Memory B cell (primary cell): ENCODE data around the gene XXYLT1.
"Not testable (repeated sequence)": the region's sequence is repeated elsewhere in the genome, so short reads cannot be mapped to it uniquely, and the experiment has no call there.

Source experiments
- ATAC-seq: fragments of 150-1000 bp; cut with Tn5 transposase; 2 replicates; pipeline ENCODE4 v1.10.0; 2021; ENCODE audit warnings: low read depth, mild to moderate bottlenecking, moderate library complexity
- DNase-seq, 2 donors: peaks; one replicate each; pipeline ENCODE4 v3.0.0; 2022; ENCODE audit warnings: low spot score in 2 of 2
- H3K27ac Mint-ChIP-seq: one replicate; pipeline ENCODE4 v1.8.0; 2022; ENCODE audit warnings: mild to moderate bottlenecking, moderate library complexity, mixed read lengths
- H3K27me3 Mint-ChIP-seq: one replicate; pipeline ENCODE4 v1.8.0; 2022; ENCODE audit warnings: mixed read lengths
- H3K36me3 Mint-ChIP-seq: one replicate; pipeline ENCODE4 v1.8.0; 2022; ENCODE audit warnings: mild to moderate bottlenecking, mixed read lengths
- H3K4me1 Mint-ChIP-seq: one replicate; pipeline ENCODE4 v1.8.0; 2022; ENCODE audit warnings: mixed read lengths
- H3K4me3 Mint-ChIP-seq: one replicate; pipeline ENCODE4 v1.8.0; 2022; ENCODE audit warnings: mild to moderate bottlenecking, moderate library complexity, mixed read lengths
- H3K9me3 Mint-ChIP-seq: one replicate; pipeline ENCODE4 v1.8.0; 2022; ENCODE audit warnings: mixed read lengths

XXYLT1 gene

DNA sequence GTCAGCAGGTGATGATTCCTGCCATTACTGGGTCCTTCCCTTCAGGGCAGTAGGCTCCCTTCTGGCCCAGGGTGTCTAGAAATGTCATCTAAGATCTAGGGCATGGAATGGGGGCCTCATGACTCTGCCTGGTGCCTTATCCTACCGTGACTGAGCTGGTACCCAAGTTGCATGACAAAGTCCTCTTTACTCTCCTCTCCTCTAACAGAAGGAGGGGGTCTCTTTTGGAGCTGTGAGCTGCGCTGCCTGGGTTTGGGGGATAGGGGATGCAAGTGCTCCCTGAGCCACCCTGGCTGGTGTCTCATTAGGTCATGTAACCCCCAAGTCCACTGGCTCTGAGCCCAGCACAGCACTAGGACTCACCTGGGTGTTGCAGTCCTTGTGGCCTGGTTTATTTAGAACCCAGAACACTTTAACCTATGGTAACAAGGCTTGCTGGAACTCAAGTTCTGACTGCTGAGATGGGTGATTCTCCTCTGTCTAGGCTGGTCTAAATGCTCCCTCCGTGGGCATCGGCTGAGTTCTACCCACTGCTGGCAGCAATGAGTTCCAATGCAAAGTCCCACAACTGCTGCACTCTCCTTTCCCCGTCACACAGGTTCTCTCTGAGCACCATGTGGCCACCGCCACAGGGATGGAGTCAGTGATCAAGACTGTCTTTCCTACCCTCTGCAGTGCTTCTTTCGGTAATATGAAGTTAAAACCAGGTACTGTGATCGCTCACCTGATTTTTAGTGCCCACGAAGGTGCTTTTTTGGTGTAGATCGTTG lies 34.0 kb downstream of the XXYLT1 start:
- Mint-ChIP-seq H3K4me3 (no peak overlapping the region), H3K27ac (no peak overlapping the region), H3K9me3 (peaks cover 6% of the 10 kb centered on the region), H3K4me1 (no peaks in the 10 kb centered on the region), H3K27me3 (no peaks in the 10 kb centered on the region), H3K36me3 (peaks cover 13% of the 10 kb centered on the region)
- no peak for ATAC-seq
- DNase-seq: no peak

DNA sequence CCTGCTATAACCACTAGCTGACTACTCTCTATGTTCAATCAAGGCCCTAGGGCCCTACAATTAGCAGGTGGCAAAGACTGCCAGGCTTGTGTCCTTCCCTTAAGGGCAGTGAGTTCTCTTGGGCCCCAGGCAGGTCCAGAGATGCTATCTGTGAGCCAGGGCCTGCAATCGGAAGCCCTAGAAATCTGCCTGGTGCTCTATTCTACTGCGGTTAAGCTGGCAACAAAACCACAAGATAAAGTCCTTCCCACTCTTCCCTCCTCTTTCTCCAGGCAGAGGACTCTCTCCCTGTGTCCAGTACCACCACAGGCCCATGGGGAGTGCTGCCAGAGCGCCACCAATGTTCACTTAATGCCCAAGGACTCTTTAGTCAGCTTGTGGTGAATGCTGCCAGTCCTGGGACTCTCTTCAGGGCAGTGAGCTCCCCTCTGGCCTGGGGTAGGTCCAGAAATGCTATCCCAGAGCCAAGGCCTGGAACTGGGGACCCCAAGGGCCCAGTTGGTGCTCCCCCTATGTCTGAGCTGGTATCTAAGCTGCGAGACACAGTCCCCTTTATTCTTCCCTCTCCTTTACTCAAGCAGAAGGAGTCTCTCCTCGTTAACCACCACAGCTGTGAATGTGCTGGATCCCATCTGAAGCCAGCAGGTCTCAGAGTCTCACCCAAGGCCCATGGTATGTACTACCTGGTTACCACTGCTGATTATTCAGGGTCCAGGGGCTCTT lies 34.7 kb downstream of the XXYLT1 start:
- Mint-ChIP-seq H3K27me3 (no peaks in the 10 kb centered on the region), H3K9me3 (peaks cover 6% of the 10 kb centered on the region), H3K27ac (no peak overlapping the region), H3K4me3 (no peak overlapping the region), H3K4me1 (no peaks in the 10 kb centered on the region), H3K36me3 (peaks cover 13% of the 10 kb centered on the region)
- no peak for ATAC-seq
- peak in 1 of 2 donors; percentile 7 for DNase-seq

DNA sequence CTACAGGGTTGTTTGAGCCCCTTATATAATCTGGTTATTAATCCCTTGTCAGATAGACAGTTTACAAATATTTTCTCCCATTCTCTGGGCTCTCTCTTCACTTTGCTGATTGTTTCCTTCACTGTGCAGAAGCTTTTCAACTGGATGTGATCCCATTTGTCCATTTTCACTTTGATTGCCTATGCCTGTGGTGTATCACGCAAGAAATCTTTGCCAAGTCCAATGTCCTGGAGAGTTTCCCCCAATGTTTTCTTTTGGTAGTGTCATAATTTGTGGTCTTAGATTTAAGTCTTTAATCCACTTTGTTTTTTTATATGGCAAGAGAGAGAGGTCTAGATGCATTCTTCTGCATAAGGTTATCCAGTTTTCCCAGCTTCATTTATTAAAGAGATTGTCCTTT lies 40.7 kb downstream of the XXYLT1 start:
- no peak overlapping the region for H3K27ac Mint-ChIP-seq
- DNase-seq (no peak), ATAC-seq (no peak)
- H3K9me3 Mint-ChIP-seq: no peaks in the 10 kb centered on the region
- H3K4me1 Mint-ChIP-seq: peaks cover 11% of the 10 kb centered on the region
- no peak overlapping the region for H3K4me3 Mint-ChIP-seq
- H3K27me3 Mint-ChIP-seq: no peaks in the 10 kb centered on the region
- H3K36me3 Mint-ChIP-seq: no peaks in the 10 kb centered on the region

DNA sequence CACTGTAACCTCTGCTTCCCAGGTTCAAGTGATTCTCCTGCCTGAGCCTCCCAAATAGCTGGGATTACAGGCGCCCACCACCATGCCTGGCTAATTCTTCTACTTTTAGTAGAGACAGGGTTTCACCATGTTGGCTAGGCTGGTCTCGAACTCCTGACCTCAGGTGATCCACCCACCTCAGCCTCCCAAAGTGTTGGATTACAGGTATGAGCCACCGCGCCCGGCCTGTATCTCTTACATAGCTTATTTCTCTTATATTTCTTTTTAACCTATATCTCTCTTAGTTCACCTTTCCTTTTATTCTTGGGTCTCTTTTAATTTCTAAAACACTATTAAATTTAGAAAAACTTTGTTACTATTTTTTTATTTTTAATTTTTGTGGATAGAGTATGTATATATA lies 42.1 kb downstream of the XXYLT1 start:
- H3K27ac Mint-ChIP-seq, ATAC-seq: not testable (repeated sequence)

DNA sequence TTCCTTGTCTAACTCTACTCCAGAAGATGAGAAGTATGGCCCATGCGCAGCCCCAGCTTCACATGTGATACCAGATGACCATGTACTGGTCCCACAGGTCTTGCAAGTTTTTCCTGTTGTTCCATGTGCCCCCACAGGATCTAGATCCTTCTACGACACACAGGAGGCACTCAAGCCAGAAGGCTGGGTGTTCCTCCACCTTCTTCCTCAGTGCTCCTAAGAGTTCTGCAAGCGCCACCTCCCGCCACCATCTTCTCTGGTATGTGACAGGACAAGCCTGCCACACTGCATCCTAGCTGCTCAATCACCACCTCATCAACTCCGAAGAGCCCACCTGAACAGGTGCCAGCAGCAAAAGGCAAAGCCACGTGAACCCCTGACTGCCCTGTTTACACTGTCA lies 43.1 kb downstream of the XXYLT1 start:
- ATAC-seq: no peak
- H3K27me3 Mint-ChIP-seq: no peaks in the 10 kb centered on the region
- no peak for DNase-seq
- no peaks in the 10 kb centered on the region for H3K9me3 Mint-ChIP-seq
- H3K4me3 Mint-ChIP-seq: no peak overlapping the region
- peaks cover 11% of the 10 kb centered on the region for H3K4me1 Mint-ChIP-seq
- H3K36me3 Mint-ChIP-seq: no peaks in the 10 kb centered on the region
- H3K27ac Mint-ChIP-seq: no peak overlapping the region

More for the DNA sequence above, 42.1 kb downstream of the XXYLT1 start:
- not testable (repeated sequence) for DNase-seq, H3K36me3 Mint-ChIP-seq, H3K4me3 Mint-ChIP-seq, H3K9me3 Mint-ChIP-seq, H3K27me3 Mint-ChIP-seq
- peaks cover 11% of the 10 kb centered on the region for H3K4me1 Mint-ChIP-seq

DNA sequence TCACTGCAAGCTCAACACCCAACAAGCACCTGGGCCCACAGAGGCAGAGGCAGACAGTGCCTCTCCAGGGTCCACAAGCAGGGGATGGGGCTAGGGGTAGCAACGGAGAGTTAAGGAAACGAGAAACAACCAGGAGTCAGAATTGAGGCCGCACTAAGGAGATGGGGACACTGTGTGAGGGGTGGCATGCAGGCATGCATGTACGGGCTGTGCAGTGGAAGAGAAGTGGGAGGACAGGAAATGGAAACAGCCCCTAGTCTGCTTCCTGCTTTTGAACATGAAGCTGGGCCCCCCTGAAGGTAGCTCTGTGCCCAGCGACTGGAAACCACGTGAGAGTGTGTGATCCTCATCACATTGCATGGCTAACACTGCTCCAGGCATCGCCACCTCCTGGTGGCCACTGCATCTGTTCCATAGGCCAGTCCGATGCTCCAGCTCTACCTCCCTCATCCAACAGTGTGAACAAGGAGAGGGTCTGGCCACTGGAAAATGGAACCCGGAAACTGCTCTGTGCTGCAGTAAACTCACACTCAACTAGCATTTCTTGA lies 44.0 kb downstream of the XXYLT1 start:
- Mint-ChIP-seq H3K27me3 (no peaks in the 10 kb centered on the region), H3K4me1 (peaks cover 11% of the 10 kb centered on the region), H3K36me3 (no peaks in the 10 kb centered on the region), H3K27ac (no peak overlapping the region), H3K9me3 (no peaks in the 10 kb centered on the region), H3K4me3 (no peak overlapping the region)
- ATAC-seq (no peak), DNase-seq (no peak)

DNA sequence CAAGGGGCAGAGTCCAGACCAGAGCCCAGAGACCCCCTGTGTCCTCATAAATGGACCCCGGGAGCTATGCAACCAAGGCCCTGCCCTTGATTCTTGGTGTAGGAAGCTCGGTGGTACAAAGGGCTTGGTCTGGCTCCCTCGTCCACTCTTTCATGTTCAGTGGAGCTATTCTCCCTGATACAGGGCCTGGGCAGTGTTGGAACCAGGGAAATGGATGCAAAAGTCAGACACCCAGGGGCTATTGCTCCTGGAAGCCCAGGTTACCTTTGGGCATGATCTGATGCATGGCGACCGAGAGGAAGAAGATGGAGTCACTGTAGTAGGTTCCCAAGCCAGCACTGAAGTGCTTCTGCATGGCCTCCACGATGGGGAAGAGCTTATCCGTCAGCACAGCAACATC lies 44.5 kb downstream of the XXYLT1 start:
- Mint-ChIP-seq H3K27ac (no peak overlapping the region), H3K9me3 (no peaks in the 10 kb centered on the region), H3K36me3 (no peaks in the 10 kb centered on the region), H3K4me3 (no peak overlapping the region), H3K27me3 (no peaks in the 10 kb centered on the region), H3K4me1 (peaks cover 11% of the 10 kb centered on the region)
- DNase-seq (no peak), ATAC-seq (no peak)

DNA sequence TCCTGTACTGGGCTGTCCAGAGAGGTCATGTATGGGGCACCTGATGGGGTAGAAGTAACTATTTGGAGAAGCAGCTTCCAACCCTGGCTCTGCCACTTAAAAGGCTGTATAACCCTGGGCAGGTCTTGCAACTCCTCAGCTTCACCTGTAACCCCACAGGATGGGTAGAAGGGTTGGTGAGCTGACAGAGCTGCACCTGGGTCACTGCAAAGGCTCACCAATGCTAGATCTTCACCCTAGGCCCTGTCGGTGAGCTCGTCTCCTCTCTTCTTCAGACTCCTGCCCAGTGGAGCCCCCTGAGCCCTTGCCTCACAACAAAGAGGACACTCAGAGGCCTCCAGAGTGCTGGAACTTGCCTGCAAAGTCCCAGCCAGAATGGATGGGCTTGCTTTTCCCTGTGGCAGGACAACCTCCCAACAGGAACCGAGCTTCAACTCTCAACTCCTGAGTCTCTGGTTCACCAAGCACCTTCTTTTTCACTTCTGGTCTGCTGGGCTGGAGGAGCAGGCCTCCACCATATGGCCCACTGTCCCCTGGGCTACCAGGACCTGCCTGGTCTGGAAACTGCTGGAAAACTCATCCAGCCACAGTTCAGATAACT lies 45.9 kb downstream of the XXYLT1 start:
- Mint-ChIP-seq H3K27ac (no peak overlapping the region), H3K9me3 (no peaks in the 10 kb centered on the region), H3K36me3 (no peaks in the 10 kb centered on the region), H3K4me1 (peaks cover 11% of the 10 kb centered on the region), H3K4me3 (no peak overlapping the region), H3K27me3 (no peaks in the 10 kb centered on the region)
- DNase-seq (no peak), ATAC-seq (no peak)

DNA sequence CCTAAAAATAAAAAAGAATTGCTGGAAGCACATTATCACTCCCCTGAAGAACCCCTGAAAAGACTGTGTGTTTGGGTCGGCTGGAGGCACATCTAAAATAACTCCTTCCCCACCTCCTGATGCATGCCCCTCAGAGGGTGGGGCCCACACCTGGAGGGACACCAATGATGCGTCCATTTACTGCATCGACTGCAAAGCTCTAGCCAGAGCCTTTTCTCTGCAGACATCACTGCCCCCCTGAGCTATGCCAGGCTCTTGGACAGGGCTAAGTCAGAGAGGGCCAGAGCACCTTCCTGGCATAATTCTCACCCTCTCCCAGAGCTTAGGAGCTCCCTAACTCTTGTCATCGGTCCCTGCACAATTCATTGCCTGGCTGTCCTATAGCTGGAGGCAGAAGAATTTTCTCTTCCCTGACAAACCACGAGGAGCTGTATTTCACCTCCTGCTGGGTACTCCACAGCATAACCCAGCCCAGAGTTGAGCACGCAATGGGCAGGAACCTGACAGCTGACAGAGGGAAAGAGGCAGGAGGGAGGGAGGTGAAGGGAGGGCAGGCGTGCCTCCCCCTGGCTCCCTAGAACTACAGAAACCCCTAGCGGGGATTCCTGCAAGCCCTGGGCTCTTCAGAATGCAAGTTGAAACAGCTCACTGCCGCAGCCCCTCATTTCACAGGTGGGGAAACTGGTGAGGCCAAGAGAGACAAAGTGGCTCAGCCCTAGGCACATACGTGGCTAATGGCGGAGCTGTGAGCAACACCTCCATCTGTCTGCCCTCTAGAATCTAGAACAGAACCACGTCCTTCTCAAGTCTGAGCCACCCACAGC lies 46.6 kb downstream of the XXYLT1 start:
- Mint-ChIP-seq H3K9me3 (no peaks in the 10 kb centered on the region), H3K4me1 (peaks cover 11% of the 10 kb centered on the region), H3K4me3 (no peak overlapping the region), H3K27ac (no peak overlapping the region), H3K36me3 (no peaks in the 10 kb centered on the region), H3K27me3 (no peaks in the 10 kb centered on the region)
- DNase-seq (no peak), ATAC-seq (no peak)

DNA sequence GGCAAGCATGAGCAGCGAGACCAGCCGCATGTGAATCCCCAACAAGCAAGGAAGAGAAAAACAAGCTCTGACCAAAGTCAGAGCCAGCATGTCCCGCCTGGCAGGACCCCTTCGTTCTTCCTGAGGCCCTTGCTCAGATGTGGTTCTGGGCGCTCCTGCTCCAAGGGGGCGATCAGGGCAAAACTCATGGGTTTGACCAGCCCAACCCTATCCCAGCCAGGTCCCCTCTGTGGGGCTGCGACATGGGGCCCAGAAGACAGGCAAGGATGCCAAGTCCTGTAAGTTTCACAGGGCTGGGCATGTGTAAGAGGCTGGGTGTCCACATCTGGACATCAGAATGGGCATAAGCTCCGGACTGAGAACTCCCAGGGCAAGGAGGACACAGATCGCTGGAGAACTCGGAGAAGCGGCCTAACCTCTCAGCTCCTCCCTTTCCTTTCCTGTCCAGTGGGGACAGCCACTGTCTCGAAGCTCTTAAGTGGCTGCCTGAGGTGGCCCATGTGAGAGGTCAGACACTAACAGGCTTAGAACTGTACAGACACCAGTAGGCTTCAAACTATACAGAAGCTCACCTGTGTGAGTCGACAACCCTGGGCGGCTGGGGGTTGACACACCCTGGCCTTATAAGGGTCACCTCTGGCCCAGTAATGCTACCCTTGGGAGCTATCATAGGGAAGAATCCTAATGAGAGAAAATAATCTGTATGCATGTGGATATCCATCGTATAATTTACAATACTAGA lies 48.9 kb downstream of the XXYLT1 start:
- Mint-ChIP-seq H3K27me3 (no peaks in the 10 kb centered on the region), H3K9me3 (no peaks in the 10 kb centered on the region), H3K36me3 (no peaks in the 10 kb centered on the region), H3K4me1 (peaks cover 4% of the 10 kb centered on the region), H3K27ac (no peak overlapping the region), H3K4me3 (no peak overlapping the region)
- DNase-seq: no peak
- no peak for ATAC-seq

DNA sequence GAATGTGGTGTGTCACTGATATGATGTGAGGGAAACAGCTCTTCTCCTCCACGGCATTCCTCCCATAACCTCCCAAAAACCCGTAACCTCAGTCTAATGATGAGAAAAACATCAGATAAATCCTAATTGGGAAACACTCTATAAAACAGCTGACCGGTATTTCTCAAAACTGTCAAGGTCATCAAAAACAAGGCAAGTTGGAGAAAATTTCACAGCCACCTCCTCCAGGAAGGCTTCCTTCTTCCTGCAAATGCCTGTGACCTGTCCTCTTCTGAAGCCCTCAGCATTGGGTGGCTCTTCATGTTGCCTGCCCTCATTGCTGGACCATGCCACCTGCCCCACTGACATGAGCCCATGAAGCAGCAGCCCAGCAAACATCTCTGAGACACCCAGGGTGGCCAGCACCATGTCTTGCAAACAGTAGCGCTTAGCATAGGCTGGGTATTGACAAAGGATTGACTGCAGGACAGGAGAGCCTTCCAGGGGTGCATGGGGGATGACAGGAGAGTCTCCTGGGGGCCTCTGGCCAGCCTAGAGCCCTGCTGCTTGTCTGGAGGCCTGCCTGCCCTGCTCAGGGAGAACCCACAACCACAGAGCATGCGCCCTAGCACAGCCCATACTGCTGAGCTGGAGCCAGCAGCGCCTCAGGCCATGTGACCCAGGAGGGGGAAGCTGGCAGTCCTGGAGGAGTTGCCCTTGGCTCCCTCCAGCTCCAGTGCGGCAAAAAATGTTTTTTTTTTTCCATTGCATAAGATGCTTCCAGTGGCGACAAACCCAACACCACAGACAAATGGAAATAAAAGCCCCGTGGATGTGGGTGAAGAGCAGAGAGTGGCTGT lies 49.7 kb downstream of the XXYLT1 start:
- no peaks in the 10 kb centered on the region for H3K4me1 Mint-ChIP-seq
- no peak overlapping the region for H3K27ac Mint-ChIP-seq
- H3K4me3 Mint-ChIP-seq: no peak overlapping the region
- no peaks in the 10 kb centered on the region for H3K27me3 Mint-ChIP-seq
- no peak for DNase-seq
- H3K9me3 Mint-ChIP-seq: no peaks in the 10 kb centered on the region
- no peak for ATAC-seq
- H3K36me3 Mint-ChIP-seq: no peaks in the 10 kb centered on the region

DNA sequence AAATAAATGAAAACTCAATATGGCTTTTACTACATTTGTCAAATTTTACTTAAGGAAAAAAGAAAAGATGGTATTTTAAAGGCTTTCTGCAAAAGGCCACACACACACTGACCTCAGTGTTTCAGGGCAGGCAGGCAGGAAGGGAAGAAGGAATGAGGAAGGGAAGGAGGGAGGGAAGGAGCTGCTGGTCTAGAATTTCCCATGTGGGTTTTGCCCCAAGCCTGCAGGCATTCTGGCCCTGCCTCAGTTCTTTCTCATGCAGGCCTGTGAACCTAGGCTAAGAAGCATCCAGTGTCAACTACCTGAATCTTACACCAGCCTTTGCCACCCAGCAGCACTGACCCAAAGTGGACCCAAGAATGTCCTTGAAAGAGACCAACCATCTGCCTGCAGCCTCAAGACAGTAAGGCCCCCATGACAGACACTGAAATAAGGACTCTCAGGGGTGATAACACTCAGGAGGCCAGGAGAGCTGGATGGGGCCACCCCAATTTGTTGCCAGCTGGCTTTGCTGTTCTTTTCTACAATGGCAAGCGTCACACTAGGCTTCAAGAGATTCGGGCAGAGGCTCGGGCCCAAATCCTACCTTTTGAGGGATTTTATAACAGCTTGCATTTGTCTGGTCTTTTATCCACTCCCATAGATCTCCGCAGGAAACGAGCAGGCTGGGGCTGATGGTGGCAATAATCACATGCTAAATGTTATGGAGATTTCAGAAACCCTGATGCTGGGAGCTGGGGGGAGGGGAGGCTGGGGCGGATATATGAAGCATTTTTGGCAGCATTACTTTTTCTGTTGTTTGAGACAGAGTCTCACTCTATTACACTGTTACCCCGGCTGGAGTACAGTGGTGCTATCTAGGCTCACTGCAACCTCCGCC lies 51.4 kb downstream of the XXYLT1 start:
- ATAC-seq (no peak), DNase-seq (no peak)
- no peaks in the 10 kb centered on the region for H3K9me3 Mint-ChIP-seq
- no peak overlapping the region for H3K27ac Mint-ChIP-seq
- H3K4me1 Mint-ChIP-seq: no peaks in the 10 kb centered on the region
- no peak overlapping the region for H3K4me3 Mint-ChIP-seq
- no peaks in the 10 kb centered on the region for H3K36me3 Mint-ChIP-seq
- H3K27me3 Mint-ChIP-seq: no peaks in the 10 kb centered on the region
